Esophagus muscularis mucosa (tissue), 4 donors: ENCODE results near the gene DDR2.

Experiments
- CTCF ChIP-seq, 3 experiments: fragments of 200-600 bp in 2 of 3; fragments of 450-650 bp in 1 of 3; sonication (generic) in 2 of 3; IDR thresholded peaks; one replicate each; pipeline ENCODE4 v1.5.1; 2017 to 2019; ENCODE audit warnings: antibody characterized with exemption in 3 of 3, mild to moderate bottlenecking in 2 of 3, moderate library complexity in 1 of 3
- EP300 ChIP-seq: sonication (generic); formaldehyde crosslinking; IDR thresholded peaks from one replicate; pipeline ENCODE4 v1.6.1; 2017; ENCODE audit warnings: antibody characterized with exemption
- POLR2A ChIP-seq: fragments of 450-650 bp; IDR thresholded peaks from one replicate; pipeline ENCODE4 v1.6.1; 2017; ENCODE audit warnings: antibody characterized with exemption, moderate library complexity, mild to moderate bottlenecking, low read depth
- POLR2AphosphoS5 ChIP-seq, 2 donors: sonication (generic); formaldehyde crosslinking; IDR thresholded peaks; one replicate each; pipeline ENCODE4 v1.6.1; 2017; ENCODE audit warnings: antibody characterized with exemption in 2 of 2

- no peak for TF ChIP-seq CTCF (IDR thresholded peaks at IDR 0.05)
- TF ChIP-seq POLR2AphosphoS5 (IDR thresholded peaks at IDR 0.05): no peak
- TF ChIP-seq POLR2A: no peak
- TF ChIP-seq EP300: no peak
Observed at GRCh38 chr1:162691999-162692575, 59.8 kb downstream of the DDR2 start.
